OCI-LY1 (cell line): ENCODE results near the gene CEP85L.

Experiments used
- EZH2 ChIP-seq: fragments of 200-600 bp; sonication (generic), shearing (Covaris generic); IDR thresholded peaks from 2 replicates; pipeline ENCODE4 v1.8.0; 2017; ENCODE audit warnings: borderline replicate concordance, mixed run types, mild to moderate bottlenecking, antibody characterized with exemption, low read length, moderate library complexity, mixed read lengths
- TF ChIP-seq, protein P1 (sequence below): fragments of 200-600 bp; sonication (generic), shearing (Covaris generic); IDR thresholded peaks from 2 replicates; pipeline ENCODE4 v1.5.1; 2017; ENCODE audit warnings: mild to moderate bottlenecking, antibody characterized with exemption, low read length, moderate library complexity, mixed read lengths

- TF ChIP-seq, protein P1, sequence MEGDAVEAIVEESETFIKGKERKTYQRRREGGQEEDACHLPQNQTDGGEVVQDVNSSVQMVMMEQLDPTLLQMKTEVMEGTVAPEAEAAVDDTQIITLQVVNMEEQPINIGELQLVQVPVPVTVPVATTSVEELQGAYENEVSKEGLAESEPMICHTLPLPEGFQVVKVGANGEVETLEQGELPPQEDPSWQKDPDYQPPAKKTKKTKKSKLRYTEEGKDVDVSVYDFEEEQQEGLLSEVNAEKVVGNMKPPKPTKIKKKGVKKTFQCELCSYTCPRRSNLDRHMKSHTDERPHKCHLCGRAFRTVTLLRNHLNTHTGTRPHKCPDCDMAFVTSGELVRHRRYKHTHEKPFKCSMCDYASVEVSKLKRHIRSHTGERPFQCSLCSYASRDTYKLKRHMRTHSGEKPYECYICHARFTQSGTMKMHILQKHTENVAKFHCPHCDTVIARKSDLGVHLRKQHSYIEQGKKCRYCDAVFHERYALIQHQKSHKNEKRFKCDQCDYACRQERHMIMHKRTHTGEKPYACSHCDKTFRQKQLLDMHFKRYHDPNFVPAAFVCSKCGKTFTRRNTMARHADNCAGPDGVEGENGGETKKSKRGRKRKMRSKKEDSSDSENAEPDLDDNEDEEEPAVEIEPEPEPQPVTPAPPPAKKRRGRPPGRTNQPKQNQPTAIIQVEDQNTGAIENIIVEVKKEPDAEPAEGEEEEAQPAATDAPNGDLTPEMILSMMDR: no peak
- TF ChIP-seq EZH2: no peak
These were observed 89.1 kb downstream of the CEP85L start for GRCh38 chr6:118562248-118562647.
